KBM-7 (cell line): ENCODE results near the gene LTN1.
"Not testable (repeated sequence)": the region's sequence is repeated elsewhere in the genome, so short reads cannot be mapped to it uniquely, and the experiment has no call there.

ENCODE experiments used
- DNase-seq: peaks from one replicate; pipeline ENCODE4 v3.0.0-alpha.2; 2015
- in situ Hi-C: fragments of 300-500 bp; cut with MboI; formaldehyde crosslinking; loops from 2 replicates; pipeline ENCODE4 v1.14.3; 2020; ENCODE audit warnings: low sequenced_read_pairs, low pct_unique_long_range_greater_than_20kb, mixed read lengths

The LTN1 gene

GRCh38 chr21:28992526-28993292 is at the start of gene LTN1:
Gene LTN1, minus strand, starts transcription at chr21:28992877. Its CDS starts 72 bp downstream, at chr21:28992805.
- in situ Hi-C loops = no loop called here
- DNase-seq = peak; percentile 99

- in situ Hi-C loops = no loop called here
- DNase-seq = no peak
These were observed 42.0 kb upstream of the LTN1 start for GRCh38 chr21:29034678-29035077.

DNA sequence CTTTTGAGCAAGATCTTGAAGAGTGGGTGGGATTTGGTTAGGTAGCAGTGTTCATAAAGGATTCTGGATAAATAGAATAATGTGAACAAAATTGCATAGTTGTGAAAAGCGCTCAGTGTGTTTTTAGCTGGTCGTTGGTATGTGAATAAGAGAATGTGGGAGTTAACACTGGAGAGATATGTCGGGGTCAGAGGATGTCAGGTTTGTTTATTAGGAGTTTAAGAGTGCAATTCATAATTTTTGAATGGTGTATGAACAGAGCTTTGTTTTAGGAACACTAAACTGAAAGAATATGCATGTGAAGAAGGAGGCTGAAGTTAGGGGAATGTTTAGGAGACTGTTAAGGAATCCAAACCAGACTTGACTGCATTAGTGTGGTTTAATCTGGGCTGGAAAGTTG is 41.2 kb upstream of the LTN1 start:
- in situ Hi-C loops = no loop called here

DNA sequence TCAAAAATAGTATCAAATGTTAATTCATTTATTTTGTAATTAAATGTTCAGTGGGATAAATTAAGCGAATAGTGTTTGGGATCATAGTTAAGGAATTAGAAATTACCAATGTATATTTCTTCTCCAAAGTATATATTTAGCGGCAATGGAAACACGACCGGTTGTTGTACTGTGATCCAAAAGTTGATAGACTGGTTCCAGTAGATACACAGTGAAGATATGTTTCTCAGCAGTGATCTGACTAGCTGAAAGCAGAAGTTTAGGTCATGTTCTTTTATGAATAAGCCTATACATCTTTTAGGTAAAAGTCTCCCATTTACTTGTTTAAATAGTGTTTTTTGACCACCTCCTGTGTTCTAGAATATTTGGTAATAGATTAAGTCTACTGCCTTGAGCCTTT is 40.6 kb upstream of the LTN1 start:
- DNase-seq = no peak
- in situ Hi-C loops = no loop called here

More for the DNA sequence above, 41.2 kb upstream of the LTN1 start:
- DNase-seq = no peak

- in situ Hi-C loops = no loop called here
- DNase-seq = no peak
These were observed 38.2 kb upstream of the LTN1 start for GRCh38 chr21:29030909-29031308.

- no peak for DNase-seq
- in situ Hi-C loops = no loop called here
These were observed 36.8 kb upstream of the LTN1 start for GRCh38 chr21:29029524-29029923.

- in situ Hi-C loops = no loop called here
- no peak for DNase-seq
These were observed 32.6 kb upstream of the LTN1 start for GRCh38 chr21:29025328-29025713.

- DNase-seq = peak; percentile 99
- in situ Hi-C loops = no loop called here
These were observed 32.0 kb upstream of the LTN1 start, which contains the start of gene USP16 for GRCh38 chr21:29024474-29025327. Gene USP16, plus strand, starts transcription at chr21:29024668. Its CDS starts 3,246 bp downstream, at chr21:29027914.

- in situ Hi-C loops = no loop called here
These were observed 29.5 kb upstream of the LTN1 start for GRCh38 chr21:29022166-29022565.

GRCh38 chr21:29018540-29018939 is 25.9 kb upstream of the LTN1 start:
- in situ Hi-C loops = no loop called here
- peak; percentile 28 for DNase-seq

More at GRCh38 chr21:29022166-29022565, 29.5 kb upstream of the LTN1 start:
- DNase-seq = no peak

DNA sequence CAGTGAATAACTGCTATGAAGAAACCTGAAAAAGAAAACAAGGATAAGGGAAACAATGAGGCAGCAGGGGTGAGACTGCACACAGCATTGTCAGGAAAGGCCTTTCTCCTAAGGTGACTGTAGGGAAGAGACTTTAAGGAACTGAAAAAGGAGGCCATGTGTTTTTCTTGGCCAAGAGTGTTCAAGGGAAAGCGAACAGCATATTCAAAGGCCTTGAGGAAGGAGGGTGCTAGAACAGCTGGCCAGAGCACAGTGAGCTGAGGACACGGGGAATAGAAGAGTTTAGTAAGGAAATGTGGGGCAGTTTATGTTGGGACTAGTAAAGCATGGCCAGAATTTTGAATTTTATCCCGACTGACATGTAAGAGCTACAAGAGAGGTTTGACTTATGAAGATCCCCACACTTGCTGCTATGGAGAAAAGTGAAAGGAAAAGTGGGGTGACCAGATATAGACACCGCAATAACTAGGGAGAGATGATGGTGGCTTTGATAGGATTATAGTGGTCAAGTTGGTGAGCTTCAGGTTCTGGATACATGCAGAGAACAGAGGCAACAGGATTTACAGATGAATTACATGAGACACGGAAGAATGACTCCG is 25.1 kb upstream of the LTN1 start:
- in situ Hi-C loops = no loop called here
- no peak for DNase-seq

DNA sequence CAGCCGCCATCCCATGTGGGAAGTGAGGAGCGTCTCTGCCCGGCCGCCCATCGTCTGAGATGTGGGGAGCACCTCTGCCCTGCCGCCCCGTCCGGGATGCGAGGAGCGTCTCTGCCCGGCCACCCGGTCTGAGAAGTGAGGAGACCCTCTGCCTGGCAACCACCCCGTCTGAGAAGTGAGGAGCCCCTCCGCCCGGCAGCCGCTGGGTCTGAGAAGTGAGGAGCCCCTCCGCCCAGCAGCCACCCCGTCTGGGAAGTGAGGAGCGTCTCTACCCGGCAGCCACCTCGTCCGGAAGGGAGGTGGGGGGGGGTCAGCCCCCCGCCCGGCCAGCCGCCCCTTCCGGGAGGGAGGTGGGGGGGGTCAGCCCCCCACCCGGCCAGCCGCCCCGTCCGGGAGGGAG is 18.6 kb upstream of the LTN1 start:
- DNase-seq, in situ Hi-C loops: not testable (repeated sequence)

- DNase-seq = no peak
- in situ Hi-C loops = no loop called here
These were observed 15.7 kb upstream of the LTN1 start for GRCh38 chr21:29008367-29008766.

DNA sequence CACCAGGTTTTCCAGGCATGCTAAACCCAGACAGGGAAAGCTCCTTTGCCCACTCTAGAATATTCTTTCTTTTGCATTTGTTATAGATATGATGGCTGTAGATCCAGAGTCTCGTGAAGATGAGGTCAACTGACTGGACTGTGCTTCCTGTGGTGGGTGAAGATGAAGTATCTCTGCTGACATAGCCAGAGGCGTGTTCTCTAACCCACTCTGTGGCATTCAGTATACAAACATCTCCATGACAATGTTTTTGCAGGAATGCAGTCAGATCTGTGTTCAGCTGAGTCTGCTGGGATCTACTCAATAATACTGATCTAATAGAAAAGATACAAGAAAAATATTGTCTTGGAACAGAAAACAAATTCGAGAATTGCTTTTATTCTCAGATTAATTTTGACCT is 15.1 kb upstream of the LTN1 start:
- no peak for DNase-seq
- in situ Hi-C loops = no loop called here

DNA sequence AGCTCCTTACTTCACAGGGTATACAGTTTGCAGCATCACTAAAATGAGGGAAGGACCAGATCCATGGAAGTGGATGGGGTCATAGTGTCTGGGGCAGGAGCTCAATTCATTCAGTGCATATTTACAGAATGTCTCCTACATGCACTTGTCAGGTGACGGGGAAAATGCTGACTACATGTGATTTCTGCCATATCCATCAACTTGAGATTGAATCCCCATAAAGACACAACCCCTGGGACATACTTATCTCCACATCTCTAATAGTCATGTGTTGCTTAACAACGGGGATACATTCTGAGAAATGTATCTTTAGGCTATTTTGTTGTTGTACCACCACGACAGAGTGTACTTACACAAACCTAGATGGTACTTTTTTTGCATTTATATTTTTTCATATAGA is 14.5 kb upstream of the LTN1 start:
- in situ Hi-C loops = no loop called here
- DNase-seq = no peak

- no peak for DNase-seq
- in situ Hi-C loops = no loop called here
These were observed 13.0 kb upstream of the LTN1 start for GRCh38 chr21:29005696-29006095.

DNA sequence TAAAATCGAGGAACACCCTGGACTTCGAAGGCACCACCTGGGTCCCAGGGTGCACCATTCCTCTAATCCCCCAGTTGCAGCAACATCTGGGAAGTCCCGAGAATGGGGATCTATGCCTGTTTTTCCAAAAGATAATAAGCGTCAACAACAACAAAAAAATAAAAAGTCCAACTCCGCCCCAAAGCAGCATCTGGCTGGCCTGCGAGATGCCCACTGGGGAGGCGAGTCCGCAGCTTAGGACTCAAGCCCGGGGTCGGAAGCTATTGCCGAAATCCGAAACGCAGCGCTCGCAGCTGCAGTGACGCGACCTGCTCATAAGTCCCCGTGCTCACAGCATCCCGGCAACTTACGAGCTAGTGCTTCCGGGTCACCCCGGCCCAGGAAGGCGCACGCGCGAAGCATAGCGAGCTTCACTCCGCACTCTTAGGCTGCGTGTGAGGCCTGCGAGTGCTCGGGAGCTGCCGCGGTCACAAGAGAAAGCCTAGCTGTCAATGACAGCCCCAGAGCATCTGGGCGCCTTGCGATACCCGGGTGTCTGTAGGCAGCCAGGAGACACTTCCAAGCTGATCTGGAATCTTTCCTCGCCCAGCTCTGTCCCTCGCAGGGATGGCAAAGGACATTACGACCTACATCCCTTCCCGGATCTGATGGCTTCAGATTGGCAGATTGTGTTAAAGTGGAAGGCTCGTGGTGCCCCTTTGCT is 9.9 kb upstream of the LTN1 start:
- peak; percentile 94 for DNase-seq
- in situ Hi-C loops = no loop called here

- DNase-seq = no peak
- in situ Hi-C loops = no loop called here
These were observed 584 bp upstream of the LTN1 start for GRCh38 chr21:28993293-28993629.

GRCh38 chr21:28991861-28992525 is 684 bp downstream of the LTN1 start:
- in situ Hi-C loops = no loop called here

More at GRCh38 chr21:28991861-28992525, 684 bp downstream of the LTN1 start:
- DNase-seq = no peak
